Type B pancreatic cell (in vitro differentiated cells): ENCODE data around the gene FAM170B. TPM values are rescaled to one million over a fixed set of nuclear protein-coding genes. Genes with fewer than 3 reads are reported as not detected.
A peak's percentile ranks its signal among the peaks of the same experiment; 100 is the strongest.

Source experiments
- DNase-seq: peaks from one replicate; pipeline ENCODE4 v3.0.0; 2021; ENCODE audit warnings: mixed read lengths; ENCODE audit not compliant: unreplicated experiment; ENCODE audit errors: extremely low spot score
- H3K27ac Mint-ChIP-seq: 2 replicates; pipeline ENCODE4 v1.8.0; 2021; ENCODE audit warnings: mild to moderate bottlenecking, mixed read lengths
- H3K27me3 Mint-ChIP-seq: 2 replicates; pipeline ENCODE4 v1.8.0; 2021; ENCODE audit warnings: mixed read lengths
- H3K36me3 Mint-ChIP-seq: 2 replicates; pipeline ENCODE4 v1.8.0; 2021; ENCODE audit warnings: mixed read lengths
- H3K4me1 Mint-ChIP-seq: one replicate; pipeline ENCODE4 v1.8.0; 2021; ENCODE audit warnings: mixed read lengths; ENCODE audit not compliant: unreplicated experiment
- H3K4me3 Mint-ChIP-seq: 2 replicates; pipeline ENCODE4 v1.8.0; 2021; ENCODE audit warnings: mild to moderate bottlenecking, mixed read lengths
- H3K9me3 Mint-ChIP-seq: 2 replicates; pipeline ENCODE4 v1.8.0; 2021; ENCODE audit warnings: mixed read lengths
- total RNA-seq: library from RNA; stranded (reverse); gene quantifications from 2 replicates; pipeline ENCODE4 v1.2.1, GENCODE V29; 2021; ENCODE audit warnings: low replicate concordance
- TF ChIP-seq, protein P1 (sequence below): fragments of 200-600 bp; sonication (generic); conservative IDR thresholded peaks from 2 replicates; pipeline ENCODE4 v1.5.0; 2021; ENCODE audit warnings: antibody characterized with exemption, mild to moderate bottlenecking

FAM170B gene
- total RNA-seq, 1 donor from 2014 or later: not detected

DNA sequence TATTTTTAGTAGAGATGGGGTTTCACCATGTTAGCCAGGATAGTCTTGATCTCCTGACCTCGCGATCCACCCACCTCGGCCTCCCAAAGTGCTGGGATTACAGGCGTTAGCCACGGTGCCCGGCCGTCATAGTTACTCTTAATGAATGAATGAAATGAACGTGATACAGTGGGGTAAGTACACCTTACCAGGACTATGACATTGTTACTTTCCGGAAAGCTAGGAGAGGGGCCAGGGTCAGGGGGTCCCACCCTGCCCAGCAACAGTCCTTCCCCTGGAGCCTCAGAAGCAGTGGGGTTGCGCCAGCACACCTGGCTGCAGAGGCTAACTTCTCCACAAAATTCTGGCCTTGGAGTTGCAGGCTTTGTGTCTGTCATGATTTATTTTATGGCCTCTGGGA, 39.9 kb downstream of the FAM170B start:
- Mint-ChIP-seq H3K9me3 (peaks cover 7% of the 10 kb centered on the region), H3K27me3 (no peaks in the 10 kb centered on the region), H3K4me1 (peaks cover 10% of the 10 kb centered on the region), H3K4me3 (no peak overlapping the region), H3K36me3 (no peaks in the 10 kb centered on the region), H3K27ac (no peak overlapping the region)
- TF ChIP-seq, protein P1, sequence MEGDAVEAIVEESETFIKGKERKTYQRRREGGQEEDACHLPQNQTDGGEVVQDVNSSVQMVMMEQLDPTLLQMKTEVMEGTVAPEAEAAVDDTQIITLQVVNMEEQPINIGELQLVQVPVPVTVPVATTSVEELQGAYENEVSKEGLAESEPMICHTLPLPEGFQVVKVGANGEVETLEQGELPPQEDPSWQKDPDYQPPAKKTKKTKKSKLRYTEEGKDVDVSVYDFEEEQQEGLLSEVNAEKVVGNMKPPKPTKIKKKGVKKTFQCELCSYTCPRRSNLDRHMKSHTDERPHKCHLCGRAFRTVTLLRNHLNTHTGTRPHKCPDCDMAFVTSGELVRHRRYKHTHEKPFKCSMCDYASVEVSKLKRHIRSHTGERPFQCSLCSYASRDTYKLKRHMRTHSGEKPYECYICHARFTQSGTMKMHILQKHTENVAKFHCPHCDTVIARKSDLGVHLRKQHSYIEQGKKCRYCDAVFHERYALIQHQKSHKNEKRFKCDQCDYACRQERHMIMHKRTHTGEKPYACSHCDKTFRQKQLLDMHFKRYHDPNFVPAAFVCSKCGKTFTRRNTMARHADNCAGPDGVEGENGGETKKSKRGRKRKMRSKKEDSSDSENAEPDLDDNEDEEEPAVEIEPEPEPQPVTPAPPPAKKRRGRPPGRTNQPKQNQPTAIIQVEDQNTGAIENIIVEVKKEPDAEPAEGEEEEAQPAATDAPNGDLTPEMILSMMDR: no peak
- peak; percentile 24 for DNase-seq

DNA sequence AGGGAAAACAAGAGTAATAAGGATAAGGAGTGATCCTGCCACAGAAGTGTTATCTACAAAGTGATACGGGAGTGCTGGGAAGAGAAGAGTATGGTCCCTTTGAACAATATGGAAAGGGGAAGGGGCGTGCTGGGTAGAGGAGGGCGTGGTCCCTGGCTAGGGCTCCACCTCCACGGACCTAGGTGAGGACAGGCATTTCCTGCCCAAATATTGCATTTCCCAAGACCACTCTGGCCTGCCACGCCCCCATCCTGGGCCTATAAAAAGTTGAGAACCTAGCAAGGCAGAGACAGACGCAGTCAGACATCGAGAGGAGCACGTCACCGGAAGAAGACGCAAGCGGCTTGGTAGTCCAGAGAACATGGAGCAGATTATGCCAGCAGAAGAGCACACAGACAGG, 41.3 kb downstream of the FAM170B start:
- Mint-ChIP-seq H3K27me3 (peaks cover 3% of the 10 kb centered on the region), H3K4me3 (no peak overlapping the region), H3K4me1 (peaks cover 10% of the 10 kb centered on the region), H3K9me3 (peaks cover 9% of the 10 kb centered on the region), H3K27ac (no peak overlapping the region), H3K36me3 (no peaks in the 10 kb centered on the region)
- peak; percentile 34 for DNase-seq
- TF ChIP-seq, protein P1: no peak

DNA sequence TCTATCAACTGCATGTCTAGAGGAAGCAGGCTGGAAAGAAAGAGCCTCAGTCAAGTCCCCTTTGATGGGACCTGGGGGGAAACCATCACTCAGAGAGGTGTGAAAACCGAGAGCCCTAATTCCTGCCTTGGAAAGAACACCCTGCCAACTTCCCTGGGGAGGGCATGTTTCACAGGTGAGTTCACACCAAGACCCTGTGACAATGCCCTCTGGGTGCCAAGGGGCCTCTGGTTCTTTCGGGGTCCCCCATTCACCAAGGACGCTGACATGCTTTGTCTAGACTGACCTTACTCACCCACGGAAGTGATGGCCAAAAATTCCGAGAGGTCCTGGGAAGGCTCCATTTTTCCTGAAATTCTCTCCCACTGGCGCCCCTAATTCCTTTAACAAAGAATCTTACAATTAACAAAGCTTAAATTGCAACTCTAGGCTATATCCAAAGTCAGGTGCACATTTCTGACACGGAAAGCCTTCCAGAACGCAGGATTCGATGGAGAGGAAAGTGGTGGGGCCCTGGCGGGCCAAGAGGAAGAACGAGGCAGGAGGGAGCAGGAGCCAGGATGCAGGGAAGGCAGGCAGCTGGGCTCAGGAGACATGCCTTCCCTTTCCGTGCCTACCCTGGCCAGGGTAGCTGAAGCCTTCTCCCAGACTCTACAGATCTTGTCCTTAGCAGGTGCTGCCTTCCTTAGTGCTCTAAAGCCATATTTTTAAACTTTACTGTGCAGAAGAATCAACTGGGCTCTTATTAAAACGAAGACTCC, 42.2 kb downstream of the FAM170B start:
- no peak overlapping the region for H3K4me3 Mint-ChIP-seq
- peaks cover 14% of the 10 kb centered on the region for H3K9me3 Mint-ChIP-seq
- H3K27me3 Mint-ChIP-seq: peaks cover 3% of the 10 kb centered on the region
- peaks cover 10% of the 10 kb centered on the region for H3K4me1 Mint-ChIP-seq
- H3K27ac Mint-ChIP-seq: no peak overlapping the region
- peak; percentile 47 for DNase-seq
- TF ChIP-seq, protein P1: no peak
- H3K36me3 Mint-ChIP-seq: no peaks in the 10 kb centered on the region

DNA sequence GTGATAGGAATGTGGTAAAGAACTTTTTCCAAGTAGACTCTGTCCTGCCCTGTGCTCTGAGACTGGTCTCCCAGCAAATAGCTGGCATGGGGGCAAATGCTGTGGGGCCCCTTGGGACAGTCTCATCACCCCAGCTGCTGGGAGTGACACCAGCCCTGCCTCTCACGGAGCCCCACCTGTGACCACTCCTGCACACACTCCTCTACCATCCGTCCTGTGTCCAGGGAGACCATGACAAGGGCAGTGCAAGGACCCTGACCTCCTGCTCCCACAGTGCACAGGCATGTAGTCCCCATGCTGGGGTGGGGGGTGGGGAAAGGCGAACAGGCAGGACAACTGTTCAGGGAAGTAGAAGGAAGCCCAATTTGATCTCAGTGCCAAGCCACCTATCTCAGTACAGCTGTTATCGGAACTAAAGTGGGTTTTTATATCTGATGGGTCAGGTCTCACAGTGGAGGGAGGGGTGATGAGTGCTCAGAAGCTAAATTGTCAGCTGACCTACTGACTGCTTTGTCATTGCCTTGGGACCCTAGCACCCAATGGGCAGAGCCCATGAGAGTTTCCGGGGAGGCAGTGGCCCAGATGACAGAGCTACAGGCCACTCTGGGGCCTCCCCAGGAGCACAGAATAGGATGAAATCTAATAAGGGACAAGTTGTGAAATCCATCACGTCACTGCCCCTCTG, 43.0 kb downstream of the FAM170B start:
- TF ChIP-seq, protein P1: no peak
- H3K27ac Mint-ChIP-seq: no peak overlapping the region
- H3K9me3 Mint-ChIP-seq: peaks cover 14% of the 10 kb centered on the region
- H3K4me3 Mint-ChIP-seq: no peak overlapping the region
- no peak for DNase-seq
- no peaks in the 10 kb centered on the region for H3K36me3 Mint-ChIP-seq
- peaks cover 3% of the 10 kb centered on the region for H3K27me3 Mint-ChIP-seq
- H3K4me1 Mint-ChIP-seq: peaks cover 10% of the 10 kb centered on the region

DNA sequence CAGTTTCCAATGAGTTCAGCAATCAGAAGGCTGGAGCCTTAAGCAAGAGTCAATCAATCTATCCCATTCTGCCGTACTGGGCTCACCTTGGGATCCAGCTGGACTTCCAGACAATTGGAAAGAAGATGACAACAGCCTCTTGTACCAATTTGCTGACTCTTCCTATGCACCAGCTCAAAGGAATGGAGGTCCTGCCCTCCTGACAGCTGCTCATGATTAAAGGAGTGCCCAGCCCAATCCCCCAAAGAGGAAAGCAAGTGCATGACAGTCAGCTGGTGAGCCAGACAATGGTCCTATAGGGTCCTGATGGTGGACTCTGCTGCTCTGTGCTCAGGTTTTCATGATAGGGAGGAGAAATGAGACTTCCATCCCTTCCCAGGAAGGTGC, 43.6 kb downstream of the FAM170B start:
- Mint-ChIP-seq H3K4me1 (peaks cover 10% of the 10 kb centered on the region), H3K4me3 (no peak overlapping the region), H3K9me3 (peaks cover 14% of the 10 kb centered on the region), H3K27ac (no peak overlapping the region), H3K27me3 (peaks cover 3% of the 10 kb centered on the region), H3K36me3 (no peaks in the 10 kb centered on the region)
- DNase-seq: no peak
- TF ChIP-seq, protein P1: no peak
